ENCODE results near the gene COQ8B.

DNA sequence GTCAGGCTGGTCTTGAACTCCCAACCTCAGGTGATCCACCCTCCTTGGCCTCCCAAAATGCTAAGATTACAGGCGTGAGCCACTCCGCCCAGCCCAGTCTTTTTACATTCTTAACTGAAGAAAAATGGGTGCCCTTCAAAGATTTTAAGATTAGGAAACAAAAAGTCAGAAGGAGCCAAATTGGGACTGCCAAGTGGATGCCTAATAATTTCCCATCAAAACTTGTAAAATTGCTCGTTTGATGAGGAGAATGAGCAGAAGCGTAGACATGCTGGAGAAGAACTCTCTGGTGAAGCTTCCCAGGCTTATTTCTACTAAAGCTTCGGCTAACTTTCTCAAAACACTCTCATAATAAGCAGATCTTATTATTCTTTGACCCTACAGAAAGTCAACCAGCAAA is 57.6 kb downstream of the COQ8B start:
- TF ChIP-seq POLR2A (IDR thresholded peaks at IDR 0.05) = no peak
- TF ChIP-seq, protein P1, sequence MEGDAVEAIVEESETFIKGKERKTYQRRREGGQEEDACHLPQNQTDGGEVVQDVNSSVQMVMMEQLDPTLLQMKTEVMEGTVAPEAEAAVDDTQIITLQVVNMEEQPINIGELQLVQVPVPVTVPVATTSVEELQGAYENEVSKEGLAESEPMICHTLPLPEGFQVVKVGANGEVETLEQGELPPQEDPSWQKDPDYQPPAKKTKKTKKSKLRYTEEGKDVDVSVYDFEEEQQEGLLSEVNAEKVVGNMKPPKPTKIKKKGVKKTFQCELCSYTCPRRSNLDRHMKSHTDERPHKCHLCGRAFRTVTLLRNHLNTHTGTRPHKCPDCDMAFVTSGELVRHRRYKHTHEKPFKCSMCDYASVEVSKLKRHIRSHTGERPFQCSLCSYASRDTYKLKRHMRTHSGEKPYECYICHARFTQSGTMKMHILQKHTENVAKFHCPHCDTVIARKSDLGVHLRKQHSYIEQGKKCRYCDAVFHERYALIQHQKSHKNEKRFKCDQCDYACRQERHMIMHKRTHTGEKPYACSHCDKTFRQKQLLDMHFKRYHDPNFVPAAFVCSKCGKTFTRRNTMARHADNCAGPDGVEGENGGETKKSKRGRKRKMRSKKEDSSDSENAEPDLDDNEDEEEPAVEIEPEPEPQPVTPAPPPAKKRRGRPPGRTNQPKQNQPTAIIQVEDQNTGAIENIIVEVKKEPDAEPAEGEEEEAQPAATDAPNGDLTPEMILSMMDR (IDR thresholded peaks at IDR 0.05) = no peak
- no peak for TF ChIP-seq EP300 (IDR thresholded peaks at IDR 0.05)

Data from sigmoid colon (tissue), 4 donors.